HG03439 (cell line): ENCODE data around the gene RPS3.
"Not testable (repeated sequence)": the region's sequence is repeated elsewhere in the genome, so short reads cannot be mapped to it uniquely, and the experiment has no call there.

Source experiments
- ATAC-seq: cut with Tn5 transposase; IDR thresholded peaks from one replicate; pipeline ENCODE4 v1.9.1; 2021; ENCODE audit warnings: mild to moderate bottlenecking, moderate library complexity; ENCODE audit not compliant: unreplicated experiment

The RPS3 gene

GRCh38 chr11:75399344-75400145 is at the start of gene RPS3:
TSS of gene RPS3 (plus strand) at chr11:75399518. CDS start at chr11:75399548, 30 bp downstream.
- peak; percentile 89 for ATAC-seq

- ATAC-seq, result no peak
These were observed 49.7 kb upstream of the RPS3 start for GRCh38 chr11:75349521-75350116.

DNA sequence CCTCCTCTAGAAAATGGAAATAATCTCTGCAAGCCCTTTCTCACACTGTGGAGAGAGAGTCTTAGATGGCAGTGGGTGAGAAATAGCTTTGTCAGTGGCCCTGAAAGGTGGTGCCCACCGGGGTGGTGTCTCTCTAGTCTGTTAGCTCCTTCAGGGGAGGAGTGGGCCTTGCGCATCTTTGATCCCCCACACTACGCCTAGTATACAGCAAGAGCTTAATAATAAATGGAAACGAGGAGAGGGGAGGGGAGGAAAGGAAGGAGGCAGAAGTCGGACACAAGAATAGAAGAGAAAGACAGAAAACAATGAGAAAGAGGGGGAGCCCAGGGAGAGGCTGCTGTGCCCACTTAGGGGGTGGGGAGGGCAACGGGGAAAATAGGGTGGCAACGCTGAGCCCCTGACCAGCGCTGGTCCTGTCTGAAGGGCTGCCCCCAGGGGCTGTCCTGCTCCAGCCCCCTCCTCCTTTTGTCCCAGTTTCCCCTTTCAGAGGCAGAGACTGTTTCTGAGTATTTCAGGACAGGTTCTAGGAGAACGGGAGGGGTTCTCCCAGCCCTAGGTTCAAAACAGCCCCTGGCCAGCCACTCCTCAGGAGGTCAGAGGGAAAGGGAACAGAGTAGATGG is 49.1 kb upstream of the RPS3 start:
- no peak for ATAC-seq

GRCh38 chr11:75350743-75351540 is 48.4 kb upstream of the RPS3 start:
- ATAC-seq, result no peak

DNA sequence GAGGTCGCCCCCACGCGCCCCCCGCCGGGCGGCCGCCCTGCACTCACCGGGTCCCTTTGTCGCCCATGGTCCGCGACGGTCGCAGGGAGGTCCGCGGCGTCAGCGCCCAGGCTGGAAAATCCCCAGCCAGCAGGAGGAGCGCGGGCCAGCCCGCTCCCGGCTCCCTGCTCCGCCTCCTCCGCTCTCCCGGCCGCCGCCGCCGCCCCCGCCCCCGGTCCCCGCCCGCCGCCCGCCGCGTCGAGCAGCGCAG is 47.9 kb upstream of the RPS3 start, which contains the start of gene ARRB1:
TSS of gene ARRB1 (minus strand) at position 121 of the 250 bp plus-strand sequence. CDS start at position 67, 54 bp downstream.
- no peak for ATAC-seq

DNA sequence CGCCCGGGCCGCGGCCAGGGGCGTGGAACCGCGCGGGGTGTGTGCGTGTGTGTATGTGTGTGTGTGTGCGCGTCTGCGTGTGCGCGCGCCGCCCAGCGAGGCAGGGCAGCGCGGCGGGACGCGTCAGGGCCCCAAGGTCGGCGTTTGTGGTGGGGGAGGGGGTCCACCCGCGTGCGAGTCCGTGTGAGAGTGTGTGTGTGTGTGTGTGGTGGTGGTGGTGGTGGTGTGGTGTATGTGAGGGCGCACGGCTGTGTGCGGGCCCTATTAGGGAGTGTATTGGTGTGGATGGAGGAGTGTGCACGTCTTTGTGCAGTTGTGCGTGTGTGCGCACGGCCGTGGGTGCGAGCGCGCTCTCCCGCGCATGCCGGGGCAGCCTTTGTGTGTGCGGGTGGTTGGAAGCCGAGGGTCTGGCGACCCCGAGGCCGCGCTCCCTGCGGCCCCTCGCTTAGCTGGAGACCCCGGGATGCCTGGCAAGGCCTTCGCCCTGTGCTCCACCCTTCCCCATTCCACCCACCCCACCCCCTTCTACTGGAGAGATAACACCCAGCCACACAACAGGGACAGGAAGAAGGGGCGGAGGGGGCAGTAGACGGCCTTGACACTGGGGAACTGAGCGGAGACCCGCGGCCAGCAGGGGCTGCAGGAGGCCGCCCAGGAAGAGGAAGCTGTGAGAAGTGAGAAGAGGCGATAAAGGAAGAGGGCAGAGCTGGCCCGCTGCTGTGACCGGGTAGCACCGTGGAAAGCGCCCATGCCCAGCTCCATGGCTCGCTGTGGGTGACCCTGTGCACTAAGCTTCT is 47.3 kb upstream of the RPS3 start:
- no peak for ATAC-seq

- ATAC-seq, result no peak
These were observed 46.6 kb upstream of the RPS3 start for GRCh38 chr11:75352588-75353206.

DNA sequence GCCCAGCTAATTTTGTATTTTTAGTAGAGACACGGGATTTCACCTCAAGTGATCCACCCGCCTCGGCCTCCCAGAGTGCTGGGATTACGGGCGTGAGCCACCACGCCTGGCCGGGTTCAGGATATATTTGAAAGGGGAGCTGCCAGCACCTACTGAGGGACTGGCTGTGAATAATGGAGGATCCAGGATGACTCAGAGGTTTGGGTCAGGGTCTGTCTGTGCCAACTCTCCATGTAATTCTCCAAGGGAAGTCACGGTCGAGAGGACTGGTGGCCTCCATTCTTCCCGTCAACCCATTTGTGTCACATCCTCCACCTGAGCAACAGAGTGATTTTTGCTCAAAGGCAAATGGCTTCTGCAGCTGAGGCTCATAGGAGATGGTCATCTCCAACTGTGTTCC is 44.3 kb upstream of the RPS3 start:
- no peak for ATAC-seq

DNA sequence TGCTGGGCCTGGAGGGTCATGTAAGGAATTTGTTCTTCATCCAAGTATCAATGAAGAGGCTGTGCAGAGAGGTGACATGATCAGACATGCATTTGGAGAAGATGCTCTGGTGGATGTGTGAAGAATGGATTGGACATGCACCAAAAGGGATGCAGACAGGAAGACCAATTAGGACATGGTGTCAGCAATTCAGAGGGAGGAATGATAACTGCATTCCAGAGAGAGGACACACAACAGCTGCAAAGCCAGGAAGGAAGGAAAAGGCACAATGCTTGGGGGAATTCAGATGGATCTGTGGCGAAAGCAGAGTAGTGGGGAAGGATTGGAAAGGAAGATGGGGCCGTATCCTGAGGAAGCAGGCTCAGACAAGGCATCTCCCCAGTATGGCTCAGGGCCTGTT is 42.7 kb upstream of the RPS3 start:
- ATAC-seq, result no peak

GRCh38 chr11:75362285-75362684 is 37.0 kb upstream of the RPS3 start:
- ATAC-seq, result not testable (repeated sequence)

DNA sequence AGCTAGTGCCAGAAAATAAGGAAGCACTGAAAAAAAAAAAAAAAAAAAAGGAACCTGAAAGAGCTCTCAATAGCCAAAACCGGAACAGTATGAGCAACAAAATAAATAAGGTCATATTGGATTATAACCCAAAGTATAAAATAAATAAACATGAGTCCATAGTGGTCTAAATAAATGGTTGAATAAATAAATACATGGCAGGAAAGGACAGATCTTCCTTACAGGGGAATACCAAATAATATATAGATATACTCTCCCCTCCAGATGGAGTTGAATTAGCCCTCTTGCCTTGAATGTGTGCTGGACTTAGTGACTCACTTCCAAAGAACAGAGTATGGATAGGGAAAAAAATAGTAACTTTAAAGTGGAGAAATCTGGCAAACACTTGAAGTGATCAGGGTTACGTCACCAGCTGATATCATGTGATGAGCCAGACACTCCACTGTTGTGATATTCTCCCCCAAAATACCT is 33.6 kb upstream of the RPS3 start:
- no peak for ATAC-seq

- ATAC-seq, result not testable (repeated sequence)
These were observed 32.5 kb upstream of the RPS3 start for GRCh38 chr11:75366826-75367225.

DNA sequence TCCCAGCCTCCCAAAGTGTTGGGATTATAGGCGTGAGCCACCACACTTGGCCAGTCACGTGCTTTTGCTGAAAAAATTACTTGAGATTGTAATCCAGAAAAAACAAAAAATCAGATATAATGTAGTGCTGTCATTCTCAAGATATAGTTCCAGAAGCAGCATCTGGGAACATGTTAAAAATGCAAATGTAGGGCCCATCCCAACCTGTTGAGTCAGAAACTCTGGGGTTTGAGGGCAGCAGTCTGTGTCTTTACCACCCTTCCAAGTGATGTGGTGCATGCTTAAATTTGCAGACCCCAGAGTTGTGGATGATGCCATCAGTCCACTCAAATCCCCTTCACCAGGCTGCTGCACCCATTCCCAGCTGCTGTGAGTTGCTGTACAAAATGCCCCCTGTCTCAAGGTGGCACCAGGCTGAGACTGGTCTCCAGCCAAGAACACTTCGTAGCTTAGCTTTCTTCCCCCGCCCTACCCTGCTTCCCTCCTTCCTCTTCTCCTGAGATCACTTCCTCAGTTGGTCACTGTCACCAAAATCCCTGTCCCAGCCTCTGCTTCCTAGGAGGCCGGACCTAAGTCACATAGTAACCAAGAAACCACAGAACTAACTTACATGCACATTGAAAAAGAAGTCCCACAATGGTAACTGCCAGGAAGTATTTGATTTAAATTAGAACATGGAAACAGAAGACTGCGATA is 29.6 kb upstream of the RPS3 start:
- no peak for ATAC-seq

DNA sequence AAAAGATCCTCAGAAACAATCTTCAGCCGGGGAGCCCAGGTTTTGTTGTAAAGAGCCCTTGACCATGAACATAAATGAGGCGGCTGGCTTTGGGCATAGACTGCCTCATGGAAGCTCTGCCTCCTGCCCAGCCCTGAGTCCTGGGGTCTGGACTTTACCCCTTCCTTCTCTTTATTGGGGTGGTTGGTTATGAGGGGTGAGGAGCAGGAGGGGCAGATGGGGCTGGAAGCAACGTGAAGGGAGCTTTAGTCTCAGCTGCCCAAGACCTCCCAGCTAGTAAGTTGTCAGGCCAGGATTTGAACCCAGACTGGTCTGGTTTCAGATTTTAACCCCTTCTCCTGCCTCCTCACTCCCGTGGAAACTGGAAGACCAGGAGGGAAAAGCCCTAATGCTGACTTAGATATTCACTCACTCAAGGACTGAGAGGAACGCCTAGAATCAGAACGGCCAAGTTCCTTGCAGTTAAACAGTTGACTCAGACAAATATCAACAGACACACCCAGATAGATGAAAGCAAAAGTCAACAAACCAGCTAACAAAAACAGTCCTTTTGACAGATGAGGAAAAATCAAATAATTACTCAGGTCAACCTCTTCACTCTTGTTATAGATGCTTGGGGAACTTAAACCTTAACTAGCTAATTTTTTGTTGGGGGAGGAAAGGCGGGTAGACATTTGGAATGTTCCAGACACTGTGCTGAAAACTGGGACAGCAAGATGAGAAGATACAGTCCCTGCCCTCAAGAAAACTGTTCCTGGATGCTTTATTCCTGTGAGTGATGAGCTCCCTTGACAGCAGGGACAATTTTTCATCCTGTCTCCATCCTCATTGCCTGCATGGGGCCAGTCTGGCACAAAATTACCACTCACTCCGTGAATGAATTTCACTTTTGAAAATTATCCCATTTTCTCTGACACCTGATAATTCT is 27.1 kb upstream of the RPS3 start:
- no peak for ATAC-seq

- no peak for ATAC-seq
These were observed 26.1 kb upstream of the RPS3 start for GRCh38 chr11:75373201-75373600.

GRCh38 chr11:75374646-75375045 is 24.7 kb upstream of the RPS3 start:
- ATAC-seq, result no peak

- no peak for ATAC-seq
These were observed 23.7 kb upstream of the RPS3 start for GRCh38 chr11:75375626-75376025.

DNA sequence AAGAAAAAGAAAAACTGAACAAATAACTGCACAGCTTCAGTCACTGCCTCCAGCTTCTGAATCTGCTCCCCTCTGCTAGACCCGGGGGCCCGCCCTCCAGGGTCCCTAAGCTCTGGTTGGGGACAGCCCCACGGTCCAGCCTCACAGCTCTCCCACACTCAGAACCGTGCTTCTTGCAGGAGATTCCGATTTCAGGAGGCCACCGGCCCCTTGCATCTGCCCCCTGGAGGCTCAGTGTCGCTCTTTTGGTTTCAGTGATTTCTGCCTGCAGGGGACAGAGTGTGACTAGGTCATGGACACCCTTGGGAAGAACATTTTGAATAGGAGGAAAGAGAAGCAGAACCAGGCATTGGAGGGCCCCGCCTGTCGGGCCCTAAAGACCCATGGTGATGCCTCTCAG is 23.1 kb upstream of the RPS3 start:
- ATAC-seq, result no peak
